ENCODE measurements around the gene ECHDC3.

- TF ChIP-seq CTCF (conservative IDR thresholded peaks at IDR 0.05; ENCODE audit: low read length) = no peak
- no peak for TF ChIP-seq EZH2phosphoT487 (IDR thresholded peaks at IDR 0.05; ENCODE audit: borderline replicate concordance)
Measured at GRCh38 chr10:11804336-11804735, 62.2 kb downstream of the ECHDC3 start.

Measured in Loucy (cell line).